Measurements from ENCODE around the gene DMD. TPM values are rescaled to one million over a fixed set of nuclear protein-coding genes. Genes with fewer than 3 reads are reported as not detected.

Gene DMD
- total and polyA plus RNA-seq, 2 donors from 2014 or later: 4.2 to 17.9 TPM

- DNase-seq: no peak
- Histone ChIP-seq H3K27ac (ENCODE audit: low read depth in 2 of 2, low read length in 2 of 2) (no peak overlapping the region), H3K4me3 (ENCODE audit: low read length in 3 of 3) (no peak overlapping the region), H3K9me3 (ENCODE audit: control insufficient read depth in 2 of 3, insufficient read depth in 1 of 3, low read length in 3 of 3) (no peaks in the 10 kb centered on the region), H3K36me3 (ENCODE audit: control insufficient read depth in 2 of 3, insufficient read depth in 3 of 3, low read length in 3 of 3) (no peaks in the 10 kb centered on the region), H3K9ac (ENCODE audit: low read length in 3 of 3) (no peak overlapping the region), H3K4me1 (ENCODE audit: control insufficient read depth in 2 of 3, insufficient read depth in 2 of 3, low read depth in 1 of 3, low read length in 3 of 3) (no peaks in the 10 kb centered on the region), H3K27me3 (ENCODE audit: control insufficient read depth, insufficient read depth, low read length) (no peaks in the 10 kb centered on the region)
- TF ChIP-seq CTCF (IDR thresholded peaks at IDR 0.05; ENCODE audit: borderline replicate concordance, extremely low read depth, insufficient read depth): no peak
- intact Hi-C loops (cut with DNase I): no loop called here
- FAIRE-seq: no peak
Measured at GRCh38 chrX:31820430-31821210, 1390.7 kb downstream of the DMD start.

- no peak overlapping the region for H3K9ac ChIP-seq (ENCODE audit: low read length in 3 of 3)
- no peaks in the 10 kb centered on the region for H3K4me1 ChIP-seq (ENCODE audit: control insufficient read depth in 2 of 3, insufficient read depth in 2 of 3, low read depth in 1 of 3, low read length in 3 of 3)
- no peaks in the 10 kb centered on the region for H3K9me3 ChIP-seq (ENCODE audit: control insufficient read depth in 2 of 3, insufficient read depth in 1 of 3, low read length in 3 of 3)
- no peaks in the 10 kb centered on the region for H3K27me3 ChIP-seq (ENCODE audit: control insufficient read depth, insufficient read depth, low read length)
- no peak for FAIRE-seq
- intact Hi-C loops (cut with DNase I): no loop called here
- no peak for DNase-seq
- no peaks in the 10 kb centered on the region for H3K36me3 ChIP-seq (ENCODE audit: control insufficient read depth in 2 of 3, insufficient read depth in 3 of 3, low read length in 3 of 3)
- H3K4me3 ChIP-seq (ENCODE audit: low read length in 3 of 3): no peak overlapping the region
- TF ChIP-seq CTCF (IDR thresholded peaks at IDR 0.05; ENCODE audit: borderline replicate concordance, extremely low read depth, insufficient read depth): no peak
- no peak overlapping the region for H3K27ac ChIP-seq (ENCODE audit: low read depth in 2 of 2, low read length in 2 of 2)
Measured at GRCh38 chrX:31819455-31819854, 1391.9 kb downstream of the DMD start.

GRCh38 chrX:31811106-31811505 lies 1400.2 kb downstream of the DMD start:
- Histone ChIP-seq H3K9ac (ENCODE audit: low read length in 3 of 3) (no peak overlapping the region), H3K4me3 (ENCODE audit: low read length in 3 of 3) (no peak overlapping the region), H3K36me3 (ENCODE audit: control insufficient read depth in 2 of 3, insufficient read depth in 3 of 3, low read length in 3 of 3) (no peaks in the 10 kb centered on the region), H3K9me3 (ENCODE audit: control insufficient read depth in 2 of 3, insufficient read depth in 1 of 3, low read length in 3 of 3) (no peaks in the 10 kb centered on the region), H3K4me1 (ENCODE audit: control insufficient read depth in 2 of 3, insufficient read depth in 2 of 3, low read depth in 1 of 3, low read length in 3 of 3) (no peaks in the 10 kb centered on the region), H3K27me3 (ENCODE audit: control insufficient read depth, insufficient read depth, low read length) (no peaks in the 10 kb centered on the region), H3K27ac (ENCODE audit: low read depth in 2 of 2, low read length in 2 of 2) (no peak overlapping the region)
- DNase-seq: no peak
- TF ChIP-seq CTCF (IDR thresholded peaks at IDR 0.05; ENCODE audit: borderline replicate concordance, extremely low read depth, insufficient read depth): no peak
- intact Hi-C loops (cut with DNase I): no loop called here
- no peak for FAIRE-seq

Measured in kidney (tissue), 14 donors.